Left colon (tissue), 2 donors: Measurements from ENCODE around the gene CMIP. TPM values are rescaled to one million over a fixed set of nuclear protein-coding genes. Genes with fewer than 3 reads are reported as not detected.
A peak's percentile ranks its signal among the peaks of the same experiment; 100 is the strongest.
"Not testable (repeated sequence)": the region's sequence is repeated elsewhere in the genome, so short reads cannot be mapped to it uniquely, and the experiment has no call there.

Experiments used
- ATAC-seq: fragments of 200-7000 bp; cut with Tn5 transposase; one replicate; pipeline ENCODE4 v1.9.1; 2020; ENCODE audit warnings: mild to moderate bottlenecking, moderate library complexity
- DNase-seq, 2 donors: peaks; one replicate each; pipeline ENCODE4 v3.0.0-alpha.2; 2020
- intact Hi-C, 2 donors: fragments of 100-400 bp; cut with DNase I in 1 of 2; cut with micrococcal nuclease in 1 of 2; formaldehyde crosslinking; loops; one replicate each; pipeline versions ENCODE4 v1.11.2 to v1.14.0; 2022; cut with DNase I, micrococcal nuclease
- total RNA-seq, 2 donors: library from RNA; stranded (reverse); fragmentation: NEBNext Ultra II Directional; extraction: Animal tissue kit (Norgen Biotek cat#: 25700); gene quantifications; one replicate each; pipeline ENCODE4 v1.2.1, GENCODE V29; 2021
- donor health status: DM: no; HTN: no; CAD: no.
- donor health status: DM: yes; HTN: yes; CAD: no.

Gene CMIP
- total RNA-seq, 2 donors from 2014 or later: 81.8 to 84.5 TPM

DNA sequence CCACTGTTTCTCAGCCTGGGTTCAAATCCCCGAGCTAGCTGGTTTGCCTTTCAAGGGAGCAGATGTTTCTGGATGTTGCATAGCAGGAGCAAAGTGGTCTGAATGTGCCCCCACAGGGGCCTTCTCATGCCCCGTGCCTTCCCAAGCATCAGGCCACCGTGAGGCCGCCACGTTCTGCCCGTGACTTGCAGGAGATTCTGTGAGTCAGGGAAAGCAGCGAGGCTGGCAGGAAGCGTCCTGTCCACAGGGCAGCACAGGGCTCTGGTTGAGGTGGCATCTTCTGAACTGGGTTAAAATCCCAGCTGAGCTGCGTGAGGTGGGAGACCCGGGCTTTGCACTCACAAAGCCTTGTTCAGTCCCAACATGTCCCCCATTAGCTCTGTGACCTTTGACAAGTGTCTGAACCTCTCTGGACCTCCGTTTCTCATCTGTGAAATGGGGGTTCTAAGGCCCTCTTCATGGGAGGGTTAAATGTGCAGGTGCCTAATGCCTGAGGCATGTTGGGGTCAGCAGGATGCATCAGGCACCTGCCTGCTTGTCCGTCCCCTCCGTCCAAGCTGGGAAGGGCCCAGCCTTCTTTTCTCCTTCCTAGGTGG, 239.7 kb downstream of the CMIP start:
- intact Hi-C loops: no loop called here
- no peak for DNase-seq
- no peak for ATAC-seq

GRCh38 chr16:81684901-81685300, 240.3 kb downstream of the CMIP start:
- intact Hi-C loops: no loop called here
- ATAC-seq (no peak), DNase-seq (no peak)

DNA sequence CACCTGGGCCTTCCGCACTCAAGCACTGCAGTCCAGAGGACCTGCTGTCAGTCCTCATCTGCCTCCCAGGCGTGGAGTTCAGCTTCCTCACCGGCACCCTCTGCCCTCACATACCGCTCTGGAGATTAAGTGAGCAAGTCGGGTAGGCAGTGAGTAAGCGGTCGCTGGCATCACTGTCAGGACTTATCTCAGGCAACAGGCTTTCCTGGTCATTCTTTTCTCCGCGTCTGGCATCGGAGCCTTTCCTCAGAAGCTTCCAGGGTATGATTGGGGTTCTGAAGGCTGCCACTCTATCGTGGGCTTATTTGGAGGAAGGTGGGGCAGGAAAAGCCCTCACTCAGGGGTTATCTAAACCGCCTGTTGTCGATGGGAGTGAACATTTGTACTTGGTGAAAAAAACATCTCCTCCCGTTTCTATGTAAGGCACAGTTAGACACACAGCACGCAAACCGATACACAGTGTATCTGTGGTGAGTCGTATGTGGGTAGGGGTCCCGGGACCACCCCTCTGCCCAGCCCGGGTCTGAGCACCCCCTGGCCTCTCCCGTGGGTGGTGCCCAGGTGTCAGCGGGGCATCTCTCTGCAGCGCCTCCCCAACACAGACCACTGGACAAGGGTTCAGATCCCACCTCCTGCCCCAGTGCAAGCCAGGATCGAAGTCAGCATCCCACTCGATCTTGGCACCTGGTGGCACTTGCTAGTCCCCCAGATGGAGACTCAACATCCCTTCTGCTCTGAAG, 242.0 kb downstream of the CMIP start:
- intact Hi-C loops: no loop called here
- DNase-seq (no peak), ATAC-seq (no peak)

- intact Hi-C loops: no loop called here
Observed at GRCh38 chr16:81687131-81687456, 242.5 kb downstream of the CMIP start.

DNA sequence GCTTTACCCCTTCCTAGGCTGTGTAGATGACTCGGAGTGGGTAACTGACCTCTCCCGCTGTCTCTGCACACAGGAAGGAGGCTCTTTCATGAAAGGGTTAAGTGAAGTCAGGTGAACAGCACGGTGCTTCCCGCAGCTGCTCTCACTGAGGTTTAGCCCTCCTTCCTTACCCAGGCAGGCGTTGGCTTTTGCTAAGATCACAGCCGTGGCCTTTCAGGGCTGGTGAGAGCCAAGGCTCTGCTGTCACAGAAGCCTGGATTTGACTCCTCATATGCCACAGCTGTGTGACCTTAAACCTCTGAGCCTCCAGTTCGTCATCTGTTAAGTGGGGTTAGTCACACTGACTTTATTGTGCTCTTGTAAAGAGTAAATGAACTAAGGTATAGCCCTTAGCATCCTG, 243.6 kb downstream of the CMIP start:
- intact Hi-C loops: no loop called here
- DNase-seq: no peak
- ATAC-seq: peak; percentile 6

More at GRCh38 chr16:81687131-81687456, 242.5 kb downstream of the CMIP start:
- no peak for DNase-seq
- ATAC-seq: no peak

GRCh38 chr16:81688839-81689238, 244.2 kb downstream of the CMIP start:
- intact Hi-C loops, DNase-seq, ATAC-seq: not testable (repeated sequence)

GRCh38 chr16:81692021-81692420, 247.4 kb downstream of the CMIP start:
- no peak for DNase-seq
- intact Hi-C loops: loop anchor here in 1 of 2 donors (10.0 kb wide), 1 partner anchor 47 kb away; no protein-coding TSS in a partner anchor
- peak; percentile 51 for ATAC-seq

- DNase-seq (no peak), ATAC-seq (no peak)
- intact Hi-C loops: loop anchor here in 1 of 2 donors (10.0 kb wide), 1 partner anchor 48 kb away; no protein-coding TSS in a partner anchor
Observed at GRCh38 chr16:81692571-81692970, 248.0 kb downstream of the CMIP start.

DNA sequence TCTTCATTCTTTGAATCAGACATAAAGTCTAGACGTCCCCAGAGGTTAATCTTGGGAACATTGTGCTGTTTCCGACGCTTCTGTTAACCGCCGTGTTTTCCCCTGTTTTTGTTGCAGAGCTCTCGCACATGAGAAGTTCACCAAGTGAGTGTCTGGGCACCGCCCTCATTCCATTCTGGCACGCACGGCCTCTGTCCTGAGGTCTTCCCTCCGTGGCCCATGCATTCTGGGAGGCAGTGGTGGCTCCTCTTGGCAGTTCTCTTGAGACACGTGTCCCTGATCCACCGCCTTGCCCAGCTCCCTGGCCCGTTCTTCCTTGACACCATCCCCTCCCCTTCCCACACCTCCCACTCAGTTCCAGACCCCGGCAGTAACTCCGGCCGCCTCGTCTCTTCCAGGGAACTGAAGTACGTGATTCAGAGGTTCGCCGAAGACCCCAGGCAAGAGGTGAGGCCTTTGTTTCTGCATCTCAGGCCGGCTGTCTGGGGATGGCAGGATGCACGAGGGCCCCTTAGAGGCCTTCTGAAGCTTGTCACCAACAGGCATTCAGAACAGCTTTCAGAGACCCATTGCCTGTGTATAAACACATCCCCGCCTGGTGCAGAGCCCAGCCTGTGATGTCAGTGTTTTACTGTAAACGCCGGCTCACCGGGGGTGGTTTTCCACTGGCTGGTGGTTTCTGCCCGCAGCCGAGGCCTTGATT, 248.6 kb downstream of the CMIP start:
- intact Hi-C loops: loop anchor here in 1 of 2 donors (10.0 kb wide), 1 partner anchor 48 kb away; no protein-coding TSS in a partner anchor
- ATAC-seq (no peak), DNase-seq (peak in 1 of 2 donors; percentile 68)

DNA sequence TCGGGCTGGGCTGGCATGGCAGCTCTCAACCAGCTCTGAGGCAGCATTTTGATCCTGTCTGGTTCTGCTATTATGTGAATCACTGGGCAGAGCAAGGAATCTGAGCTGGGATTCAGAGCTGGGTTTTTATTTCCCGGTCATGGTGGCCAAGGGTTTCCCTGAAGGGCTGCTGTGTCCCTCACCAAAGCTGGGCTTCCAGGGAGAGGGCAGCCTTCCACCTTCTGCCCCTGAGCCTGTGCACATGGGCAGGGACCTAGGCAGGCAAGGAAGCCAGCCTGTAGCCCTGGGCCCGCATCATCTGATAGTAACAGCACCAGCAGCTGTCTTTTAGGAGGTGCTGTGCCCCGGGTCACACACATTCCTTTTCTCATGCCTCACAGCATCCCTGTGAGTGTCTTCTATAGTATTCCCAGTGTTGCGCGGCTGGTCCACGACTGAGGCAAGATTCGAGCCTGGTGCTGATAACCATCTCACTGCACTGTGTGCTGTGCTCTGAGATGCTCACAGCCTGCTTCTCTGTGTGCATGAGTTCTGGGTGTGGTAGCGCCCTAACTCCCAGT, 249.2 kb downstream of the CMIP start:
- intact Hi-C loops: loop anchor here in 1 of 2 donors (10.0 kb wide), 1 partner anchor 49 kb away; no protein-coding TSS in a partner anchor
- no peak for DNase-seq

GRCh38 chr16:81694494-81695280, 250.1 kb downstream of the CMIP start:
- intact Hi-C loops: loop anchor here in 1 of 2 donors (10.0 kb wide), 1 partner anchor 50 kb away; no protein-coding TSS in a partner anchor
- ATAC-seq (no peak), DNase-seq (no peak)

More for the DNA sequence above, 249.2 kb downstream of the CMIP start:
- no peak for ATAC-seq

DNA sequence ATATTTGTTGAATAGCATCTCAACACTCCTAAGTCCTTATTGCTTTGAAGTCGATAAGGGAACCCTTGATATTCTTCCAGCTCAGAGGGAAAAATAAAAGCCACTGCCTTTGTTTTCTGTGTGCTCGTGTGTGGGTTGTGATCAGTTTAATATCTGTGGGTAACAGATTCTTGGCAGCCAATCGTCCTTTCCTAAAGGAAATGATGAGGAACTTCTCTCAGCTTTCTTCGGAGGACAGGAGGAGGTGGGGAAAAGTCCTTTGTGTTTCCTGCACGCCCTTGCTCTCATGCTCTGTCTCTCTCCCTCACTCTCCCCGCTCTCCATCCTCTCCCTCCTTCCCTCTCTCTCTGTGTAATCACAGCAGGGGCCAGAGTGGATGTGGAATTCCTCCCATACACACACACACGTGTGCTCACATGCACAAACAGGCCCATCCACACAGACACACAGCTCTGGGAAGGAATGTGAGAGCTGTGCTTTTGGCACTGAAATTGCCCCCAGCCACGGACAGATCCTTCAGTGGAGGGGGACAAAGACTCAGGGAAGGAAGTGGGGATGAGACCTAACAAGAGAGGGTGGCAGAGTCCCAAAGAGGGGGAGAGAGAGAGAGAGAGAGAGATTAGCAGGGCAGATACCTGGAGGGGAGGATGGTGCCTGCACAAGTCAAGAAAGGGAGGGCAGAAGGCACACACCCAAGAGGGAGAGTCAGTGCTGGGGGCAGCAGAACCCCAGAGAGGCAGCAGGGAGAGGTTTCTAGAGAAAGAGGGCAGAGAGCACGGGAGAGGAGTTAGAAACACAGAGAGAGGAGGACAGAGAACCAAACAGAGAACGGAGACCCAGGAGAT, 250.9 kb downstream of the CMIP start:
- ATAC-seq (no peak), DNase-seq (no peak)
- intact Hi-C loops: loop anchor here in 1 of 2 donors (10.0 kb wide), 1 partner anchor 51 kb away; no protein-coding TSS in a partner anchor

DNA sequence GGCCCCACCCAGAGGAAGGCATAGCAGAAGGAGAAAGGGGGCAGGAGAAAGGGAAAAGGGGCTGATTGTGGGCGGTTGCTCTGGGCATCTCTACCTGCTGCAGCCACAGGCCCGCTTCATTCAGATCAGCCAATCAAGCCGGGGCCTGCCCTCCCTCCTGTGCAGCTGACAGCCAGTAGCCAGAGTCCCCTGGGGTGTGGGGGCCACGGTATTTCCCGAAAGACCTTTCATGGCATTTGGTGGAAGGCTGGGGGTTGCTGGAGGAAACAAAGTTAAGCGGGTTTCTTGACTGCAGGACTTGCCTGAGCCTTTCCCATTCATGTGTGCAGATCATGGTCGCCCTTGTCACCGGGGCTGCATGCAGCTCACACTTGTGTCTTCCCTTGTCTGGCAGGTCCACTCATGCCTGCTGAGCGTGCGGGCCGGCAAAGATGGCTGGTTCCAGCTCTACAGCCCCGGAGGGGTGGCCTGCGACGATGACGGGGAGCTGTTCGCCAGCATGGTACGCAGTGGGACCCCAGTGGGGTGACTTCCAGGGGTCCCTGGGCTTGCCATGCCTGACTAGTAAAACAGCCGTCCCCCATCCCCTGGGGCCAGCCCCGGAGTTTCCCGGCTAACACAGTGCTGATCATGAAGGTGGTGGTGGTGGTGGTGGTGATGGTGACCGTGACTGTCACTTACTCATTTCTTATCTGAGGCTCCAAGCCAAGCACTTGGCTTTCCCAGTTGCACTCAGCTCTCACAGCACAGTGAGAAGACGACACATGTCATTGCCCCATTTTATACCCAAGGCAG, 251.8 kb downstream of the CMIP start:
- ATAC-seq (no peak), DNase-seq (no peak)
- intact Hi-C loops: loop anchor here in 1 of 2 donors (10.0 kb wide), 1 partner anchor 52 kb away; no protein-coding TSS in a partner anchor

GRCh38 chr16:81696961-81697615, 252.5 kb downstream of the CMIP start:
- ATAC-seq: peak; percentile 78
- intact Hi-C loops: loop anchor here in 1 of 2 donors (10.0 kb wide), 1 partner anchor 52 kb away; no protein-coding TSS in a partner anchor
- peak; percentile 52 to 72 for DNase-seq

- intact Hi-C loops: loop anchor here in 1 of 2 donors (10.0 kb wide), 1 partner anchor 53 kb away; no protein-coding TSS in a partner anchor
- DNase-seq (no peak), ATAC-seq (no peak)
Observed at GRCh38 chr16:81697616-81698309, 253.2 kb downstream of the CMIP start.

DNA sequence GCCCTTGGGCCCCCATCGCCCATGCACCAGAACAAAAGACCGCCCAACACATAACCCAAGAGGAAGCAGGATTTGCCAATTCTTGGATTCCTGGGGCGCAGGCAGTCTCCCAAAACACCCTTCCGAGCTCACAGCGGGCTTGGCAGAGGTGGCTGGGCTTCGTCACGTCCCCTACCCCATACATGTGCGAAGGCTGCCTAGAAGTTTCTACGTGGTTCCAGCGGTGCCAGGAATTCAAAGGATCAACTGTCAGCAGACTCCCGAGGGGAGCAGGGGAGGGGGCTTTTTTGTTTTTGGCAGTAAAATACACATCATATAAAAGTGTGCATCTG, 253.7 kb downstream of the CMIP start:
- DNase-seq: no peak
- no peak for ATAC-seq
- intact Hi-C loops: loop anchor here in 1 of 2 donors (10.0 kb wide), 1 partner anchor 53 kb away; no protein-coding TSS in a partner anchor
